Coronary artery (tissue), 2 donors: ENCODE measurements around the gene GRB10.

Experiments used
- DNase-seq: peaks from one replicate; pipeline ENCODE4 v3.0.0-alpha.2; 2017; ENCODE audit warnings: low spot score
- H3K27ac ChIP-seq, 2 donors: fragments of 200-600 bp; sonication (generic); one replicate each; pipeline ENCODE4 v1.5.1; 2016 to 2019
- H3K4me3 ChIP-seq: fragments of 200-600 bp; sonication (generic); 2 replicates; pipeline ENCODE4 v1.5.1; 2016; ENCODE audit warnings: mild to moderate bottlenecking, moderate library complexity
- CTCF ChIP-seq: fragments of 200-600 bp; sonication (generic); IDR thresholded peaks from one replicate; pipeline ENCODE4 v1.5.1; 2019; ENCODE audit warnings: antibody characterized with exemption

The GRB10 gene

GRCh38 chr7:50674299-50674698 is 108.4 kb downstream of the GRB10 start:
- no peak overlapping the region for H3K27ac ChIP-seq
- TF ChIP-seq CTCF, result no peak
- H3K4me3 ChIP-seq, result no peak overlapping the region
- DNase-seq, result no peak

GRCh38 chr7:50673096-50673495 is 109.6 kb downstream of the GRB10 start:
- no peak overlapping the region for H3K27ac ChIP-seq
- DNase-seq, result no peak
- no peak overlapping the region for H3K4me3 ChIP-seq
- TF ChIP-seq CTCF, result no peak

- no peak overlapping the region for H3K4me3 ChIP-seq
- H3K27ac ChIP-seq, result no peak overlapping the region
- no peak for TF ChIP-seq CTCF
- DNase-seq, result no peak
Observed at GRCh38 chr7:50672045-50672444, 110.7 kb downstream of the GRB10 start.

- no peak for DNase-seq
- no peak for TF ChIP-seq CTCF
- H3K27ac ChIP-seq, result no peak overlapping the region
- no peak overlapping the region for H3K4me3 ChIP-seq
Observed at GRCh38 chr7:50671386-50671785, 111.3 kb downstream of the GRB10 start.

- H3K27ac ChIP-seq, result no peak overlapping the region
- no peak for TF ChIP-seq CTCF
- no peak for DNase-seq
- no peak overlapping the region for H3K4me3 ChIP-seq
Observed at GRCh38 chr7:50669890-50670289, 112.8 kb downstream of the GRB10 start.

- DNase-seq, result no peak
- no peak for TF ChIP-seq CTCF
- Histone ChIP-seq H3K27ac (peak overlapping the region; percentile 70 to 84), H3K4me3 (no peak overlapping the region)
Observed at GRCh38 chr7:50667789-50668226, 114.9 kb downstream of the GRB10 start.

- no peak overlapping the region for H3K4me3 ChIP-seq
- H3K27ac ChIP-seq, result peak overlapping the region; percentile 70 to 84
- DNase-seq, result no peak
- TF ChIP-seq CTCF, result no peak
Observed at GRCh38 chr7:50667338-50667737, 115.4 kb downstream of the GRB10 start.
